Body of pancreas (tissue), 4 donors: ENCODE measurements around the gene EHBP1. TPM values are rescaled to one million over a fixed set of nuclear protein-coding genes. Genes with fewer than 3 reads are reported as not detected.

ENCODE experiments used
- ATAC-seq: fragments of 150-250 bp; one replicate; pipeline ENCODE4 v1.9.1; 2016
- DNase-seq, 4 donors: peaks; one replicate each; pipeline ENCODE4 v3.0.0-alpha.2; 2019
- H3K27ac ChIP-seq, 4 donors: fragments of 200-600 bp; sonication (generic); 1 replicate in 3 of 4; 2 replicates in 1 of 4; pipeline versions ENCODE4 v1.5.1 to v1.6.1; 2016 to 2019; ENCODE audit warnings: mild to moderate bottlenecking in 1 of 4, mixed read lengths in 1 of 4, moderate library complexity in 1 of 4
- H3K27me3 ChIP-seq, 2 donors: fragments of 200-600 bp; sonication (generic); one replicate each; pipeline ENCODE4 v1.6.0; 2016; ENCODE audit warnings: mild to moderate bottlenecking in 1 of 2
- H3K36me3 ChIP-seq, 2 donors: fragments of 200-600 bp; sonication (generic); replicated peaks in 1 of 2; 2 replicates each; pipeline ENCODE4 v1.5.1; 2016; ENCODE audit warnings: low read depth in 2 of 2; ENCODE audit not compliant: insufficient read depth in 1 of 2
- H3K4me1 ChIP-seq: fragments of 200-600 bp; sonication (generic); one replicate; pipeline ENCODE4 v1.6.0; 2016
- H3K4me3 ChIP-seq, 2 donors: fragments of 200-600 bp; sonication (generic); 1 replicate in 1 of 2; 2 replicates in 1 of 2; pipeline ENCODE4 v1.5.1; 2016 to 2019
- H3K9me3 ChIP-seq, 3 donors: fragments of 200-600 bp; sonication (generic); 1 replicate in 2 of 3; 2 replicates in 1 of 3; pipeline ENCODE4 v1.5.1; 2016
- POLR2A ChIP-seq, 3 donors: fragments of 450-650 bp; IDR thresholded peaks; one replicate each; pipeline ENCODE4 v1.6.1; 2016; ENCODE audit warnings: antibody characterized with exemption in 3 of 3, mild to moderate bottlenecking in 2 of 3
- WGBS, 2 donors: methylation state at CpG; one replicate each; pipeline ENCODE4 v1.1.5; 2017; 5-methylcytosine and 5-hydroxymethylcytosine counted together
- intact Hi-C: fragments of 100-400 bp; cut with DNase I; formaldehyde crosslinking; loops from one replicate; pipeline ENCODE4 v1.15.1; 2023
- total RNA-seq, 2 donors: library from RNA; depleted of rRNA; stranded (reverse); fragments of >200 nt; gene quantifications; one replicate each; pipeline ENCODE4 v1.1.0, GENCODE V29; 2016
- TF ChIP-seq, protein P1 (sequence below), 7 experiments: fragments of 450-650 bp in 4 of 7; fragments of 200-600 bp in 3 of 7; sonication (generic) in 3 of 7; IDR thresholded peaks; one replicate each; pipeline ENCODE4 v1.5.1; 2016 to 2019; ENCODE audit warnings: antibody characterized with exemption in 7 of 7

The EHBP1 gene
- total RNA-seq, 2 donors from 2014 or later, result 43.6 to 45.8 TPM

DNA sequence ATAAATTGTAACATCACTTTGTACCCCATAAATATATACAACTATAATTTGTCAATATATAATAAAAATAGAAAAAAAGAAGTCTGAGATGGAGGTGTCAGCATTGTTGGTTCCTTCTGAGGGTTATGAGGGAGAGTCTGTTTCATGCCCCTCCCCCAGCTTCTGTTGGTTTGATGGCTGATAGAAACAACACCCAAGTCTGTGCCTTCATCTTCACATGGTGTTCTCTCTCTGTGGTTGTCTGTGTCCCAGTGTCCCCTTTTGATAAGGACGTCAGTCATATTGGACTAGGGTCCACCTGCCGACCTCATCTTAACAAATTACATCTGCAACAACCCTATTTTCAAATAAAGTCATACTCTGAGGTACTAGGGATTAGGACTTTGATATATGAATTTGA, 20.3 kb upstream of the EHBP1 start:
- intact Hi-C loops, result no loop called here
- Histone ChIP-seq H3K27me3 (no peaks in the 10 kb centered on the region), H3K4me1 (no peaks in the 10 kb centered on the region), H3K36me3 (no peaks in the 10 kb centered on the region), H3K27ac (no peak overlapping the region), H3K9me3 (no peaks in the 10 kb centered on the region), H3K4me3 (no peak overlapping the region)
- TF ChIP-seq, protein P1, sequence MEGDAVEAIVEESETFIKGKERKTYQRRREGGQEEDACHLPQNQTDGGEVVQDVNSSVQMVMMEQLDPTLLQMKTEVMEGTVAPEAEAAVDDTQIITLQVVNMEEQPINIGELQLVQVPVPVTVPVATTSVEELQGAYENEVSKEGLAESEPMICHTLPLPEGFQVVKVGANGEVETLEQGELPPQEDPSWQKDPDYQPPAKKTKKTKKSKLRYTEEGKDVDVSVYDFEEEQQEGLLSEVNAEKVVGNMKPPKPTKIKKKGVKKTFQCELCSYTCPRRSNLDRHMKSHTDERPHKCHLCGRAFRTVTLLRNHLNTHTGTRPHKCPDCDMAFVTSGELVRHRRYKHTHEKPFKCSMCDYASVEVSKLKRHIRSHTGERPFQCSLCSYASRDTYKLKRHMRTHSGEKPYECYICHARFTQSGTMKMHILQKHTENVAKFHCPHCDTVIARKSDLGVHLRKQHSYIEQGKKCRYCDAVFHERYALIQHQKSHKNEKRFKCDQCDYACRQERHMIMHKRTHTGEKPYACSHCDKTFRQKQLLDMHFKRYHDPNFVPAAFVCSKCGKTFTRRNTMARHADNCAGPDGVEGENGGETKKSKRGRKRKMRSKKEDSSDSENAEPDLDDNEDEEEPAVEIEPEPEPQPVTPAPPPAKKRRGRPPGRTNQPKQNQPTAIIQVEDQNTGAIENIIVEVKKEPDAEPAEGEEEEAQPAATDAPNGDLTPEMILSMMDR (IDR thresholded peaks at IDR 0.05), result no peak
- no peak for ATAC-seq
- WGBS, 2 donors, result 71 to 82% methylated on average over 2 of the region's 2 CpGs
- DNase-seq, result no peak

DNA sequence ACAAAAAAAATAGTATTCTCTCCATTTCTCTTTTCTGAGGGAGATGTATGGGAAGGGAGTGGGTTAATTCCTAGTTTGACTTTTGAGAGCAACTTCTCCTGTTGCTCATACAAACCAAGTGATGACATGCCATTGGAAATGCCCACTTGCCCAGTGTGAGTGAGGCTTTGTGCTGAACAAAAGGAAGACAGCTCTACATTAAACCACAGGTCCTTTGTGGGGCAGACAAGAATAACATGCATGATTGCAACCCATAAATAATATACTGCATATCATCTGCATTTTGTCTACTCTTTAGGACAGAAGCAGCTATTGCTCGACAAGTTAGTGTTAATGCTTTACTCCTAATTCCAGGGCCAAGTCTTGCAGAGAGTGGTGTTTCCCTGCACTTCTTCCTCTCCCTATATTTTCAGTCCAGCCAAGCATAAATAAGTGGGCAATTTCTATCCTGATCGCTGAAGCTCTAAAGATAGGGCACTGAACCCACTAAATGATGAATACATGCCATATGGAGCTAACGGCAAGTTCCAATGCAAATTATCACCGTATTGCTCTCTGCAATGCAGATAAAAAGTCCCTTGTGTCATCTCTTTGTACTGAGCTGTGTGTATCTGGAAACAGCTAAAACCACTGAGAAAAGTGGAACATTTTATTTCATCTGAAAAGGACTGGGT, 19.4 kb upstream of the EHBP1 start:
- WGBS, 2 donors, result 77 to 82% methylated on average over 4 of the region's 4 CpGs
- intact Hi-C loops, result no loop called here
- no peak overlapping the region for H3K4me3 ChIP-seq
- H3K27ac ChIP-seq, result no peak overlapping the region
- no peaks in the 10 kb centered on the region for H3K4me1 ChIP-seq
- no peaks in the 10 kb centered on the region for H3K36me3 ChIP-seq
- no peaks in the 10 kb centered on the region for H3K27me3 ChIP-seq
- no peaks in the 10 kb centered on the region for H3K9me3 ChIP-seq
- DNase-seq (no peak), ATAC-seq (no peak)
- TF ChIP-seq POLR2A (IDR thresholded peaks at IDR 0.05), result no peak
- TF ChIP-seq, protein P1 (IDR thresholded peaks at IDR 0.05), result no peak

DNA sequence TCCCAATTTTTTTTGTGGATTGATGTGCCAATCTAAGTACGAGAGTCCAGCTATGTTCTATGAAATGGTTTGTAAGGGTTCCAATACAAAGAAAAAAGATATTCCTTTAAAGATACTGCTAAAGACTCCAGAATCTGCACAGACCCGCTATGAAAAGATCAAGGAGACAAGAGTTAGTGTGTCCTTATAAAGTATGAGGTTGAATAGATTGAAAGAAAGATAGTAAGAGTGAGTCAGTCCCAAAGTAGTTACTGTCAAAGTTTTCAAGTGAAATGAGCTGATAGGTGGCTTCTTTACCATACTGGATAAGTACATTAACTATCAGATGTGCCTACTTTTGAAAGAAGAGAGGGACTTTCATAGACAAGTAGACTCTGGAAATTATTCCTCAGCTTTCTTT, 17.9 kb upstream of the EHBP1 start:
- H3K4me1 ChIP-seq, result no peaks in the 10 kb centered on the region
- no peak overlapping the region for H3K27ac ChIP-seq
- H3K4me3 ChIP-seq, result no peak overlapping the region
- H3K9me3 ChIP-seq, result no peaks in the 10 kb centered on the region
- intact Hi-C loops, result no loop called here
- no peak for TF ChIP-seq POLR2A (IDR thresholded peaks at IDR 0.05)
- TF ChIP-seq, protein P1 (IDR thresholded peaks at IDR 0.05), result no peak
- WGBS, 2 donors, result 51 to 81% methylated on average over 2 of the region's 2 CpGs
- no peak for DNase-seq
- no peaks in the 10 kb centered on the region for H3K36me3 ChIP-seq
- no peak for ATAC-seq
- no peaks in the 10 kb centered on the region for H3K27me3 ChIP-seq

DNA sequence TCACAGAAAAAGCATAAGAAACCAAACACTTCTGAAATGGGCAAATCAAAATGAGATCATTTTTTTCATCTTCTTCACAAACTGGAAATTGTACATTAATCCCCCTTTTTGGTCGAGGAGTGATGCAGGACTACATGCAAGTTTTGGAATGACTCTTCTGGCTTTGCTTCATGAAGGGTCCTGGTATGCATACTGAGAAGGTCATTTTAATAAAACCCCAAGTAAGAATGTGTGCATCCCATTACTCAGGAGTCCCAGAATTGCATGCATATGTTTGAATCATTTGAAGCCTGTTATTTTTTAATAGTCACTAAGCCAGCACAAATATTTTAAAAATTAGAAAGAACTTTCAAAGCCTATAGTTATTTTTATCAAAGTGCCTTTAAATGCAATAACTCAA, 16.7 kb upstream of the EHBP1 start:
- intact Hi-C loops, result no loop called here
- H3K27me3 ChIP-seq, result no peaks in the 10 kb centered on the region
- ATAC-seq (no peak), DNase-seq (no peak)
- 28 to 45% methylated on average over 1 of the region's 1 CpG for WGBS, 2 donors
- no peak overlapping the region for H3K27ac ChIP-seq
- no peak overlapping the region for H3K4me3 ChIP-seq
- no peaks in the 10 kb centered on the region for H3K4me1 ChIP-seq
- no peaks in the 10 kb centered on the region for H3K9me3 ChIP-seq
- TF ChIP-seq, protein P1 (IDR thresholded peaks at IDR 0.05), result no peak
- TF ChIP-seq POLR2A (IDR thresholded peaks at IDR 0.05), result no peak
- H3K36me3 ChIP-seq, result no peaks in the 10 kb centered on the region

DNA sequence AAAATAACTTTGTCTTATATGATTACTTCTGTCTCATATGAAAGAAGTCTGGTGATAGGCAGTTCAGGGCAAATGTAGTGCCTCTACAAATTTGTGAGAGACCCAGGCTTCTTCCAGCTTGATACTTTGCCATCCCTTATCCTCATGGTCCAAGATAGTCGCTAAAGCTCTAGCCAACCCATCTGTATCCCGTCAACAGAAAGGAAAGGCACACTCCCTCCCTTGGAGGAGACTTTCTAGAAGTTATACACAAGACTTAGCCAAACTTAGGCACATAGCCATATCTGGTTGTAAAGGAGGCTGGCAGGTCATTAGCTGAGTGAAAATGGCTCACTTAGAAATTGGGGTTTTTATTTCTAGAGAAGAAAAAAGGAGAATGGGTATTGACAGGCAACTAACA, 14.3 kb upstream of the EHBP1 start:
- ATAC-seq, result no peak
- TF ChIP-seq POLR2A (IDR thresholded peaks at IDR 0.05), result no peak
- TF ChIP-seq, protein P1 (IDR thresholded peaks at IDR 0.05), result no peak
- 62 to 74% methylated on average over 2 of the region's 2 CpGs for WGBS, 2 donors
- intact Hi-C loops, result loop anchor here (10.0 kb wide), 1 partner anchor 216 kb away; no protein-coding TSS in a partner anchor
- Histone ChIP-seq H3K27me3 (no peaks in the 10 kb centered on the region), H3K4me3 (no peak overlapping the region), H3K36me3 (no peaks in the 10 kb centered on the region), H3K9me3 (no peaks in the 10 kb centered on the region), H3K27ac (no peak overlapping the region), H3K4me1 (no peaks in the 10 kb centered on the region)
- no peak for DNase-seq
